ENCODE measurements around the gene FCHSD2.

DNA sequence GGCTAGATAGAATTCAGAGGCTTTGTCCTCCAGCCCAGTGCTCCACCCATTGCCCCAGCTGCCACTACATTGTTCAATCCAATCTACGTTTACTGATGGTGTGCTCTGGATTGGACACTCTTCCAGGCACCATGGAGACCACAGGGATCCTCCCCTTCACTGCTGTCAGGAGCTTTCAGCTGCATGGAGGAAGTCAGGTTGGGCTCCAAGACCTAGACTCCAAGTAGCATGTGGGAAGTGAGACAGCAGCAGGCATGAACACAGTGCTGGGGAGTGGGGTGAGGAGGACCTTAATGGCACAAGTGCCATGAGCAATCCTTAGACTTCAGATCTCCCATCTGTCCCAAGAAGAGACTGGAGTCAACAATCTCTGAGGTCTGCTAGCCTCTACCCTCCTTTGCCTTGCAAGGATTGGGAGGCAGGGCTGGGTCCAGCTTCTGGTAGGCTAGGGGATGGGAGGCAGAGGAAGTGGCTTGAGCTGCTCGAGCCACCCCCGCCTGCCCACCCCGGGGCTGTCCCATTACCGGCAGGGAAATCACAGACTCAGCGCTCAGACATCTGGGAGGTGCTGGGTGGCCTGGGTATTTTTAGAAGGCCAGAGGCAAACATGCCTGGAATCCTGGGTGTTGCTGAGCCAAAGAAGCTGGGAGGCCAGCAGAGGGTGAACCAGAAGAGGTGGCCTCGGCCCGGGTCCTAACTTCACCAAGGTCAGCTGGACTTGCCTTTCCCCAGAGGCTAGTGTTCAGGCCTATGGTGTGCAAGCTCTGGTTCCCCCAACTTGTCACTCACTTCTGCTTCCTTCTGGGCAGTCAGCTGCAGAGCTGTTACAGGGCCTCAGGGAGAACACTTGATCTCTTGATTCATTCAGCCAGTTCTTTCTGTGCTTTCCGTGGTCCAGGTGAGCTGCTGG is 15.2 kb upstream of the FCHSD2 start:
- TF ChIP-seq, protein P1, sequence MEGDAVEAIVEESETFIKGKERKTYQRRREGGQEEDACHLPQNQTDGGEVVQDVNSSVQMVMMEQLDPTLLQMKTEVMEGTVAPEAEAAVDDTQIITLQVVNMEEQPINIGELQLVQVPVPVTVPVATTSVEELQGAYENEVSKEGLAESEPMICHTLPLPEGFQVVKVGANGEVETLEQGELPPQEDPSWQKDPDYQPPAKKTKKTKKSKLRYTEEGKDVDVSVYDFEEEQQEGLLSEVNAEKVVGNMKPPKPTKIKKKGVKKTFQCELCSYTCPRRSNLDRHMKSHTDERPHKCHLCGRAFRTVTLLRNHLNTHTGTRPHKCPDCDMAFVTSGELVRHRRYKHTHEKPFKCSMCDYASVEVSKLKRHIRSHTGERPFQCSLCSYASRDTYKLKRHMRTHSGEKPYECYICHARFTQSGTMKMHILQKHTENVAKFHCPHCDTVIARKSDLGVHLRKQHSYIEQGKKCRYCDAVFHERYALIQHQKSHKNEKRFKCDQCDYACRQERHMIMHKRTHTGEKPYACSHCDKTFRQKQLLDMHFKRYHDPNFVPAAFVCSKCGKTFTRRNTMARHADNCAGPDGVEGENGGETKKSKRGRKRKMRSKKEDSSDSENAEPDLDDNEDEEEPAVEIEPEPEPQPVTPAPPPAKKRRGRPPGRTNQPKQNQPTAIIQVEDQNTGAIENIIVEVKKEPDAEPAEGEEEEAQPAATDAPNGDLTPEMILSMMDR (IDR thresholded peaks at IDR 0.05; ENCODE audit: low read depth, low read length) = no peak
- TF ChIP-seq, protein P2, sequence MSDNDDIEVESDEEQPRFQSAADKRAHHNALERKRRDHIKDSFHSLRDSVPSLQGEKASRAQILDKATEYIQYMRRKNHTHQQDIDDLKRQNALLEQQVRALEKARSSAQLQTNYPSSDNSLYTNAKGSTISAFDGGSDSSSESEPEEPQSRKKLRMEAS (IDR thresholded peaks at IDR 0.05; ENCODE audit: low read depth, low read length) = peak; percentile 73
- TF ChIP-seq POLR2A (IDR thresholded peaks at IDR 0.05; ENCODE audit: extremely low read depth, insufficient read length) (no peak), MYC (IDR thresholded peaks at IDR 0.05; ENCODE audit: low read depth, low read length) (peak; percentile 75)

Data from NB4 (cell line).